Measurements from ENCODE around the gene DOCK1. TPM values are rescaled to one million over a fixed set of nuclear protein-coding genes. Genes with fewer than 3 reads are reported as not detected.

Gene DOCK1
- polyA plus RNA-seq, 1 donor from 2014 or later: 2.7 TPM

GRCh38 chr10:127452568-127452967 lies 547.3 kb downstream of the DOCK1 start:
- Histone ChIP-seq H3K9me2 (ENCODE audit: insufficient read depth, low read length) (no peaks in the 10 kb centered on the region), H3K4me2 (ENCODE audit: low read length) (no peak overlapping the region), H3K79me2 (replicated peaks; ENCODE audit: insufficient read depth, low read length) (no peaks in the 10 kb centered on the region), H4K20me1 (ENCODE audit: insufficient read depth) (no peaks in the 10 kb centered on the region), H3K4me3 (ENCODE audit: low read length) (no peak overlapping the region), H3K9ac (ENCODE audit: low read length) (no peak overlapping the region), H3K36me3 (ENCODE audit: insufficient read depth, low read length) (no peaks in the 10 kb centered on the region), H2AFZ (ENCODE audit: low read depth, low read length) (no peak overlapping the region), H3K27ac (ENCODE audit: low read length) (no peak overlapping the region), H3F3A (ENCODE audit: insufficient read depth, low read length, poor library complexity, severe bottlenecking) (no peaks in the 10 kb centered on the region), H3K27me3 (ENCODE audit: insufficient read depth, low read depth, low read length) (no peaks in the 10 kb centered on the region), H3K9me3 (ENCODE audit: low read length) (no peaks in the 10 kb centered on the region)
- TF ChIP-seq RAD21 (conservative IDR thresholded peaks at IDR 0.05) (no peak), POLR2AphosphoS5 (IDR thresholded peaks at IDR 0.05) (no peak), EP300 (conservative IDR thresholded peaks at IDR 0.05; ENCODE audit: poor library complexity, severe bottlenecking) (no peak), MXI1 (conservative IDR thresholded peaks at IDR 0.05; ENCODE audit: poor library complexity, severe bottlenecking) (no peak), REST (IDR thresholded peaks at IDR 0.05; ENCODE audit: borderline replicate concordance) (no peak), CTCF (IDR thresholded peaks at IDR 0.05; ENCODE audit: poor library complexity, severe bottlenecking) (no peak), SMC3 (conservative IDR thresholded peaks at IDR 0.05; ENCODE audit: poor library complexity) (no peak), TAF1 (IDR thresholded peaks at IDR 0.05; ENCODE audit: low read depth) (no peak), EZH2 (IDR thresholded peaks at IDR 0.05; ENCODE audit: borderline replicate concordance, insufficient read depth, low read length, poor library complexity, severe bottlenecking) (no peak)

GRCh38 chr10:127453706-127454105 lies 548.5 kb downstream of the DOCK1 start:
- no peaks in the 10 kb centered on the region for H4K20me1 ChIP-seq (ENCODE audit: insufficient read depth)
- TF ChIP-seq EP300 (conservative IDR thresholded peaks at IDR 0.05; ENCODE audit: poor library complexity, severe bottlenecking): no peak
- TF ChIP-seq TAF1 (IDR thresholded peaks at IDR 0.05; ENCODE audit: low read depth): no peak
- no peak for TF ChIP-seq REST (IDR thresholded peaks at IDR 0.05; ENCODE audit: borderline replicate concordance)
- TF ChIP-seq CTCF (IDR thresholded peaks at IDR 0.05; ENCODE audit: poor library complexity, severe bottlenecking): no peak
- TF ChIP-seq SMC3 (conservative IDR thresholded peaks at IDR 0.05; ENCODE audit: poor library complexity): no peak
- TF ChIP-seq RAD21 (conservative IDR thresholded peaks at IDR 0.05): no peak
- TF ChIP-seq EZH2 (IDR thresholded peaks at IDR 0.05; ENCODE audit: borderline replicate concordance, insufficient read depth, low read length, poor library complexity, severe bottlenecking): no peak
- TF ChIP-seq MXI1 (conservative IDR thresholded peaks at IDR 0.05; ENCODE audit: poor library complexity, severe bottlenecking): no peak
- no peak for TF ChIP-seq POLR2AphosphoS5 (IDR thresholded peaks at IDR 0.05)
- no peaks in the 10 kb centered on the region for H3K36me3 ChIP-seq (ENCODE audit: insufficient read depth, low read length)
- H3K27ac ChIP-seq (ENCODE audit: low read length): no peak overlapping the region
- no peaks in the 10 kb centered on the region for H3K9me3 ChIP-seq (ENCODE audit: low read length)
- no peak overlapping the region for H3K4me2 ChIP-seq (ENCODE audit: low read length)
- H3K9me2 ChIP-seq (ENCODE audit: insufficient read depth, low read length): no peaks in the 10 kb centered on the region
- no peaks in the 10 kb centered on the region for H3K27me3 ChIP-seq (ENCODE audit: insufficient read depth, low read depth, low read length)
- H3K79me2 ChIP-seq (replicated peaks; ENCODE audit: insufficient read depth, low read length): no peaks in the 10 kb centered on the region
- no peak overlapping the region for H3K4me3 ChIP-seq (ENCODE audit: low read length)
- H3K9ac ChIP-seq (ENCODE audit: low read length): no peak overlapping the region
- no peak overlapping the region for H2AFZ ChIP-seq (ENCODE audit: low read depth, low read length)
- no peaks in the 10 kb centered on the region for H3F3A ChIP-seq (ENCODE audit: insufficient read depth, low read length, poor library complexity, severe bottlenecking)

Data from neural cell (in vitro differentiated cells).